PC-9 (cell line): ENCODE measurements around the gene PEPD.

ENCODE experiments used
- CTCF ChIP-seq: fragments of 200-600 bp; sonication (generic); conservative IDR thresholded peaks from 2 replicates; pipeline ENCODE4 v1.6.1; 2017; ENCODE audit warnings: mixed run types, antibody characterized with exemption, mild to moderate bottlenecking, moderate library complexity
- EZH2 ChIP-seq: fragments of 200-600 bp; sonication (generic); IDR thresholded peaks from 2 replicates; pipeline ENCODE4 v1.8.0; 2017; ENCODE audit warnings: antibody characterized with exemption, low read depth

- TF ChIP-seq EZH2 (no peak), CTCF (no peak)
Observed at GRCh38 chr19:33490041-33490451, 31.5 kb downstream of the PEPD start.
